CD4-positive, alpha-beta T cell treated with Interferon alpha-2 for 1 hour (primary cell): ENCODE results near the gene PRXL2B.
"Not testable (repeated sequence)": the region's sequence is repeated elsewhere in the genome, so short reads cannot be mapped to it uniquely, and the experiment has no call there.

Experiments
- DNase-seq, 2 donors: peaks; one replicate each; pipeline ENCODE4 v3.0.0-alpha.2; 2020 to 2022

PRXL2B gene

GRCh38 chr1:2623571-2624337 is 37.2 kb downstream of the PRXL2B start:
- DNase-seq: no peak

GRCh38 chr1:2624735-2625300 is 38.2 kb downstream of the PRXL2B start:
- no peak for DNase-seq

GRCh38 chr1:2625311-2625710 is 38.7 kb downstream of the PRXL2B start:
- no peak for DNase-seq

- not testable (repeated sequence) for DNase-seq
These were observed 39.2 kb downstream of the PRXL2B start for GRCh38 chr1:2625748-2626147.

- DNase-seq: no peak
These were observed 41.2 kb downstream of the PRXL2B start for GRCh38 chr1:2627746-2628145.

GRCh38 chr1:2628191-2628932 is 41.8 kb downstream of the PRXL2B start:
- no peak for DNase-seq

GRCh38 chr1:2628933-2629626 is 42.5 kb downstream of the PRXL2B start:
- no peak for DNase-seq

GRCh38 chr1:2629627-2630497 is 43.3 kb downstream of the PRXL2B start:
- no peak for DNase-seq

GRCh38 chr1:2630498-2631135 is 44.0 kb downstream of the PRXL2B start:
- DNase-seq: no peak

- no peak for DNase-seq
These were observed 44.8 kb downstream of the PRXL2B start for GRCh38 chr1:2631136-2632050.

GRCh38 chr1:2632051-2632430 is 45.5 kb downstream of the PRXL2B start:
- DNase-seq: no peak

GRCh38 chr1:2632561-2633361 is 46.2 kb downstream of the PRXL2B start, which contains the start of gene MMEL1:
TSS of gene MMEL1 (minus strand) at chr1:2633016. CDS start at chr1:2629484, 3,532 bp downstream.
- DNase-seq: no peak

- DNase-seq: no peak
These were observed 46.9 kb downstream of the PRXL2B start for GRCh38 chr1:2633366-2633935.

GRCh38 chr1:2633936-2634491 is 47.4 kb downstream of the PRXL2B start:
- no peak for DNase-seq

GRCh38 chr1:2635361-2636010 is 48.9 kb downstream of the PRXL2B start:
- no peak for DNase-seq

- no peak for DNase-seq
These were observed 50.2 kb downstream of the PRXL2B start for GRCh38 chr1:2636733-2637132.

GRCh38 chr1:2637442-2638145 is 51.0 kb downstream of the PRXL2B start:
- DNase-seq: no peak
